ENCODE data around the gene WDR20.

DNA sequence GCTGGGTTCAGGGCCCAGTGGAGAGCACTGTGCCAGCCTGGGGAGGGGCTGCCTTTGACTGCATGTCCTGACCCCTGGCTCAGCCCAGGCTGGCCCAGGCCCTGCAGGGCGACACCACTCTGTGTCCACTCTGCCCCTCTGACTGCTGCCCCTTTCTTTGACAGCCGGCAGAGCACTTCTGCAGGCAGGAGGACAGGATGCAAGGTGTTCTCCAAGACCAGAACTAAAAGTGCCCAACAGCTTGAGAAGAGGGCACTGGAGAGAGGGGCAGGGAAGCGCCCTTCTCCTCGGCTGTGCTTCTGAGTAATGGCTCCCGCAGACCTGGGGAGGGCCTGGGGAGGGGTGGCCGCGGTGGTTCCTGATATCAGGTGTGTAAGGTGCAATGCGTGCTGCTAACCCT is 72.7 kb downstream of the WDR20 start:
- TF ChIP-seq CTCF (IDR thresholded peaks at IDR 0.05; ENCODE audit: low read depth, low read length, poor library complexity, severe bottlenecking) (no peak), EZH2phosphoT487 (IDR thresholded peaks at IDR 0.05; ENCODE audit: borderline replicate concordance, low read length) (no peak)
